Activated CD4-positive, alpha-beta T cell treated with anti-CD3 and anti-CD28 coated beads for 4 hours (primary cell): ENCODE data around the gene INO80D.

Experiments
- DNase-seq, 2 donors: peaks; one replicate each; pipeline ENCODE4 v3.0.0-alpha.2; 2020

The INO80D gene

DNA sequence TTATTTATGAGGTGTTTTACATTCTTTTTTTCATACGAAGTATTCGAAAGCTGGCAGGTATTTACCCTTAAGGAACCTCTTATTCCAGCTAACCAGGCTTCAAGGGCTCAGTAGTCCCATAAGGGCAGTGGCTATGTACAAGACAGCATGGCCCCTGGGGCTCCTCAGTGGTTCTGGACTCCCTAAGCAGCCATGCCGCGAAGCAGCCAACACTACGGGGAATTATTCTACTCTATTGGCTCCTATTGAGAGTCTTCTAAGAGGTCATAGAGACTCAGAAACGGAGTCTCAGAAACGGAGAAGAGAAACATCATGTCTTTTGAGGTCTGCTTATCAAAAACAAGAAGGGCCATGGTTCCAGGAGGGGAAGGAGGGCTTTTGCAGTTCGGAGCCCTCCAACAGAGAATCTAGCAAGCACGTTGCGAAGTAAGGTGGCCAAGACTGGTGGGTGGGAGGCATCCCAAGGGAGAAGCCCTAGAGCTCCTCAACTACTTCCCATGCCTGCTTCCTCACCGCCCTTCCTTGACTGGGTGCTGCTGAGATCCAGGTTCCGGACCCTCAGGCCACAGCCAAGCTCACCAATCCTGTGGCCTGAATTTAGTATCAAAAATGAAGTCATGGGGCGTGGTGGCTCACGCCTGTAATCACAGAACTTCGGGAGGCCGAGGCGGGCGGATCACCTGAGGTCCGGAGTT, 109.7 kb downstream of the INO80D start:
- no peak for DNase-seq

DNA sequence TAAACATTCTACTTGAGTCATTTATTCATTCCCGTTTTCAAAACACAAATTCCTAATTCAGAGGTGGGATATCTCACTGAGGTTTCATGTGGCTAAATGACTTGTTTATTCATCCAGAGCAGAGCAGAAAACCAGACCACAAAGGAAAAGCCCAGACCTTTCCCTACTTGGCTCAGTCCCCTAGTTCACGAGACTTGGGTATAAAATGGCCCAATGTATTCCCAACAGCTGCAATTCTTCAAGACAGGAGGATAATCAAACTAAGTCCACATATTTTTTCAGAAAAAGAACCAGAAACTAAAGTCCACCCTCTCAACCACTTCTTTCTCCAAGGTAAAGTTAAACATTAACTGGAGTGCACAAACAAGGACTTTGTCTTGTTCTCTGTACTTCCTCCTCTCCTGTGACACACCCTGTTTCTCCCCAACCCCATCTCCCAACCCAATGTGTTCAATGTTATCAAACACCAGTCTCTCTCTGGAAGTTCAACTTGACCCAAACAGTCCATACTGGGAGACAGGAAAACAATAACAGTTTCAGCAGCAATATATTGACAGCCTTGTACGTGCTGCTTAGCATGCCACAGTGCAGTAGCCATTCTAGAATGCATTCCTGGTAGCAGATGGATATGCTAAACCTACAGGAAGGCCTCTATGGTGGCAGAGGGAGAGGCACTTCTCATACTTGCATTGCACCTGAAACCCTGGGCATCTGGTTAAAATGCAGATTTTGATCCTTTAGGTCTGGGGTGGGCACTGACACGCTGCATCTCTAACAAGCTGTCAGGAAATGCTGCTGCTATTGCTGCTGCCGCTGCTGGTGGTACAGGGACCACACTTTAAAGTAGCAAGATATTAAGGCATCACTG, 110.7 kb downstream of the INO80D start:
- DNase-seq: no peak

DNA sequence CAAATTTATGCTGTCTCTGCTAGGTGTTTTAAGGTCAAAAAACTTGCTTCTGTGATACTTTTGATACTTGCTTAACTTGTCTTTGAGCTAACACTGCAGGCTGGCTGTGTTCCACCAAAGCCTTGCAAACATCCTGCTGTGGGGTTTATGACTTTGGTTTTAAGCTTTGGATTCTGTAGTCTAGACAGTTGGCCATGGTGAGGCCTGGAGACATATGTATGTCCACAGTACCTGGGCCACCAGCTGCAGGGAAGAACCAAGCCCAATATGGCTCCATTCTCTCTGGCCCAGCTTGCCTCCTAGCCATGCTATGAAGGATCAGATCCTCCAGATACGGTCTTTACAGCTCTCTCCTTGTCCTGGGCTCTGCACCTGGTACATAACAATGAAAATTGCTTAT, 113.9 kb downstream of the INO80D start:
- no peak for DNase-seq

DNA sequence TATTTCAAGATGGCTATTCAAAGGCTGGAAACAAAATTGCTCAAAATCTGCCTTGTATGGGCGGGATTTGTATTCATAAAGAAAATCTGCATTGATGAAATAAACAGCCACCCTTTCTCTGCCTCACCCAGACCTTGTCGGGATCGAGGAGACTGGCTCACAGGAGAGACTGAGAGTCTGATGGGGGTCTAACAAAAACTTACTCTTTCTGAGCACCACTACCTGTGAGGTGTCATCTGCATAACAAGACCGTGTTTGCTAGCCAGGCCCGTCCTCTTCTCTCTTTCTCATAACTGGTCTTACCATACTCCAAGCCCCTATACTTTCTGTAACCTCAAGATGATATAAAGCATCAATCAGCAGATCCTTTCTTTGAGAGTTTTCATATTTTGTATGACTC, 115.6 kb downstream of the INO80D start:
- no peak for DNase-seq

DNA sequence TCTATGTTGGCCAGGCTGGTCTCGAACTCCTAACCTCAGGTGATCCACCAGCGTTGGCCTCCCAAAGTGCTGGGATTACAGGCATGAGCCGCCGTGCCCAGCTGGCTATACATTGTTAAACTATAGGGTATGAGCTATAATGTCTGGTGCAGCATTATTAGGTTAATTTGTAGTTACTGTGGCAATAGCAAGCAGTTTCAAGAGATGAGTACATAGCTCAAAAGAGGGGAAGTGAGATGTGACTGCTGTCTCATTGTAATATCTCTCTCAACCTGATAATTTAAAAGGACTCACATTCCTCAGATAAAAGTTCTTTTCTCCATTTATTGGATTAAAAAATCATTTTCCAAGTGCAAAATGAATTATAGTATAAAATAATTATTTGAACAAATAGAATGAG, 116.4 kb downstream of the INO80D start:
- no peak for DNase-seq

DNA sequence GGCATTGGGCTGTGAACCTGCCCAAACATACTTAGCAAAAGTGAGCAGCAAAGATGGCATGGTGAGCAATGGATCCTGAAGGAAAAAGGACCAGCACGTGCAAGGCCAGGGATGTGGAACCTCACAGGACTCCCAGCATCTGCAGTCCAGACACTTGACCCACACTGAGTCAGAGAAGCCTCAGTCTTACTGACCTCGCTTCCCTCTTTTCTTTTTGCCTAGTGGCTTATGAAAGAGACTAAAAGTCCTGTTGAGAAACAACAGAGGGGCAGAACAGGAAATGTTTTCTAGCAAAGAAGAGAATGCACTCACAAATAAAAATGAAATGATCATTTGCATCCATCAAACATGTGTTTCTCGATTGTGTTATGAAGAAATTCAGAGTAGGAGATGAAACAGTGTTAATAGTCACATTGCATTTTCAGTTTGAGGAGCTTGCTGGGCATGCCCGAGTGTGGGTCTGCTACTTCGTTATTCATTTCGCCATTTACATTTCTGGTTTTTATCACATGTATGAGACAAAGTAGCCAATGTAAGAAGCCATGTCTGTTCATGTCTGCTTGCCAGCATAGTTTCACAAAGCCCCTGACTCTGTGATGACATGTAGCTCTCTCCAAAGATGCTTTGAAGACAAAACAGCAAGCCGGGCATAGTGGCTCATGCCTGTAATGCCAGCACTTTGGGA, 118.4 kb downstream of the INO80D start:
- DNase-seq: no peak

DNA sequence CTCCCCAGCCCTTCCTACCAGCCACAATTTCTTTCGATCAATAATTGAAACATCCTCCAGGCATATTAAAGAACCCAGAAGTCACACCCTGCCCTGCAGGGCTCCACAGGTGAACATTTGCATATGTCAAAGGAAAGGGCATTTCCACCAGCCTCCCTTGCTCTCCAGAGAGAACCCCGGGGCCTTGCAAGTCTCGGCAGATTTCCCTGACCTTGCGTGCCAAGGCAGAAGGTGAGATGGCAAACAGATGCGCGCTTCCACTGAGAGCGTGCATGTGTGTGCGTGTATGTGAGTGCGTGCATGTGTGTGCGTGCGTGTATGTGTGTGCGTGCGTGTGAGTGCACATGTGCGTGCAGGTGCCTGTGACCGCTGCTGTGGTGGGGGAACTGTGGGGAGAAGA, 120.3 kb downstream of the INO80D start:
- DNase-seq: no peak

DNA sequence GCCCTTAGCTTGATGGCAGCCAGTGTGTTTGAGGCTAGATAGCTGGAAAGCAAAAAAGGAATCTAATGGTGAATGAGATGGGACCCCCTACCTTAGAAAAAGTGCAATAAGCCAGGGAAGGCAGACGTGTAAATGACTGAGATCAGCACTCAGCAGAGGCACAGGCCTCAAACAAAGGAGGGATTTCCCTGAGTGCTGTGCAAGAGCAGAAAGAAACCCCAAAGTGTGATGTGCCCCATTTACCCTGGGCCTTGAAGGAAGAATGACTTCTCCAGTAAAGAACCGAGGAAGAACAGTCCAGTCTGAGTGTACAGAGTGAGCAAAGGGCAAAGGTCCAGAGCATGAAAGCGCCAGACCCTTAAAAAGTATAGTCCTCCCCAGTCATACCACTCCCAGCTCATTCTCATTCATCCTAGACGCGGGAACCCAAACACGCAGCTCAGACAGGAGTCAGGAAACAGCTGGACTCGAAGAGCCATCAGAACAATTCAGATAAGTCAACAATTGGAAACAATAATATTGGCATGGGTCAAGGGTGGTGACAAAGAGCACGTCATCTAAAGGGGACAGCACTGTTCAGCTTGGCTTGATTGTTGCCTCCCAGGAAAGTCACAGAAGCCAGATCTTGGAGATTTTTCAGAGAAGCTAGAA, 121.7 kb downstream of the INO80D start:
- no peak for DNase-seq

DNA sequence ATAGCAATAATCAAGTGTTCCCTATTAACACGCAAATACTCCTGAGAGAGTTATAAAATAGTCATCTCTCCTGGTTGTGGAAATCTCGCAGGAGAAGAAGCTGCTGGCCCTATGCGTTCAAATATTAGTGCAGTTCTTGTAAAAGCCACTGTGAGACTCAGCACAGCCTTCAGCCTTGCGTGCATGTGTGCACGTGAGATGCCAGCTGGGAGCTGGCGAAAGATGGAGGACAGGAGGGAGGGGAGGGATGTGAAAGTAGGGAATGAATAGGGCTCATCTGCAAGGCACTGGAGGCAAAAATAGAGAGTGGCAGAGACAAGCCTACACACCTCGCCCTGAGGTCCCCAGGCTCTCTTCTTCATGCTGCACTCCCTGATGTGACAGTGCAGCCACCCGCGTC, 126.5 kb downstream of the INO80D start:
- DNase-seq: no peak

DNA sequence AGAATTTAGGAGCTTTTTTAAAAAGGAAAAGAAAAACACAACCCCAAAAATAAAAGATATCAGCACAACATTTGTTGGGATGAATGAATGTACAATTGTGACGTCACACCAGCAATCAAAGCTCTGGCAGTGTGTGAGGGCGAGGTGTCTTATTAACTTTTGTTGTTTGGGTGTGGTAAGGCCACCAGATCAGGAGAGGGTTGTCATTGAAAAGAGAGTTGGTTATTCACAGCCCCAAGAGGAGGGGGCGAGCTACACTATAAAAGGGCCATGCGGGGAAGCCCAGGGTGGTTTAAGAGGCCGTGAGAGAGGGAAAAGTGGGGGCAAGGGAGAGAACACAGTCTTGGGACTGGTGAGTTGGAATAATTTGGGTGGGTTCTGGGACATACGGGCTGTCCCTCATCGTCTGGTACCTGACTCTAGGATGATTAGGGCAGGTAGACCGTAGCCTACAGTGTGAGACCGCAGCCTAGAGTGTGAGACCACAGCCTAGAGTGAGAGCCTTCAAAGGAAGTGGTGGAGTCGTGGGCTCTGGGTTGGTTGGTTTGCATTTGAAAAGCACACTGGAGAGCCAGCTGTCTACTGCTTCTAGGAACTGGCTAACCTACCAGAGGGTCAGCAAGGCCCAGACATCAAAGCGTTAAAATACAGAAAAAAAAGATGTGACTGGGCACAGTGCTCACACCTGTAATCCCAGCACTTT, 128.4 kb downstream of the INO80D start:
- no peak for DNase-seq

DNA sequence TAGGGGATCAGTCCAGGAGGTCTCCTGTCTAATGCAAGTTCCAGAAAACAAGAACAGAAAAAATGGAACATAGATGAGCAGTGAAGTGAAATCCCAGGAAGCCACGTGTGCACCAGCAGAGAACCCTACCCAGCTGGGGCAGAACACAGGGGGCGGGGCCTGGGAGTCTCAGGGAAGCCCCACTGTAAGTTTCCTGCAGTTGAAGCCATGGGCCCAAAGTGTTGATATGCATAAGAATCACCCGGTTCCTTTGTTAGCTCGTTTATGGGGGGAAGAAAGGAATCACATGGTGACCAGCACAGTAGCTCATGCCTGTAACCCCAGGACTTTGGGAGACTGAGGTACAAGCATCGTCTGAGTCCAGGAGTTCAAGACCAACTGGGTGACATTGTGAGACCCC, 131.3 kb downstream of the INO80D start:
- no peak for DNase-seq

DNA sequence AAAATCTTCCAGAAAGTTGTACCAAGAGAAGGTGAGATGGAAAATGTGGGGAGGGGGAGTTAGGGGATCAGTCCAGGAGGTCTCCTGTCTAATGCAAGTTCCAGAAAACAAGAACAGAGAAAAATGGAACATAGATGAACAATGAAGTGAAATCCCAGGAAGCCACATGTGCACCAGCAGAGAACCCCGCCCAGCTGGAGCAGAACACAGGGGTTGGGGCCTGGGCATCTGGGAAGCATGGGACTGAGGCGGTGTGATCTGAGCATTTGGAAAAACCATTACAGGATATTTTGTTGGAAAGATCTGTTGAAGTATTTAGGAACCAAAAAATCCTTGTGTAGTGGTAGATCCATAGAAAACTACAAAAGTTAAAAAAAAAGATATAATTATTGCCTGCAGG, 133.7 kb downstream of the INO80D start:
- DNase-seq: no peak

DNA sequence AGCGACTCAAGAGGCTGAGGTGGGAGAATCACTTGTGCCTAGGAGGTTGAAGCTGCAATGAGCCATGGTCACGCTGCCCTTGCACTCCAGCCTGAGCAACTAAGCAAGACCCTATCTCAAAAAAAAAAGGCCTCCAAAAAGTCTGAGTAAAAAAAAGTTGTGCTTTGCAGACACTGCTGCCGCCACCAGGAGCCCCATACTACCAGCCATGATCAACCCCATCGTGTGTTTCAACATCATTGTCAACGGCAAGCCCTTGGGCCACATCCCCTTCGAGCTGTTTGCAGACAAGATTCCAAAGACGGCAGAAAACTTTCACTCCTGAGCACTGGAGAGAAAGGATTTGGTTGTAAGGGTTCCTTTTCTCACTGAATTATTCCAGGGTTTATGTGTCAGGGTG, 137.1 kb downstream of the INO80D start:
- no peak for DNase-seq

DNA sequence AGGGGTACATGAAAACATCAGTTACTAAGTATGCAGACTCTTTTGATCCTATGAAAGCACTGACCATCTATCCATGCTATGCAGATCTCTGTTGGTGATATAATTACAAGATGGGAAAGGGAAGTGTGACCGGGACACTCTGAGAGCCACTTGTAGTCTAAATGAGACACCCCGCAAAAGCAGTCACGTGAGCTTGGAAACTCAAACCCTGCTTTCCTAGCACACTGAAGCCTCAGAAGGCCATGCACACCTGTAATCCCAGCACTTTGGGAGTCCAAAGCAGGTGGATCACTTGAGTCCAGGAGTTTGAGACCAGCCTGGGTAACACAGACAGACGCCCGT, 137.5 kb downstream of the INO80D start:
- DNase-seq: no peak

DNA sequence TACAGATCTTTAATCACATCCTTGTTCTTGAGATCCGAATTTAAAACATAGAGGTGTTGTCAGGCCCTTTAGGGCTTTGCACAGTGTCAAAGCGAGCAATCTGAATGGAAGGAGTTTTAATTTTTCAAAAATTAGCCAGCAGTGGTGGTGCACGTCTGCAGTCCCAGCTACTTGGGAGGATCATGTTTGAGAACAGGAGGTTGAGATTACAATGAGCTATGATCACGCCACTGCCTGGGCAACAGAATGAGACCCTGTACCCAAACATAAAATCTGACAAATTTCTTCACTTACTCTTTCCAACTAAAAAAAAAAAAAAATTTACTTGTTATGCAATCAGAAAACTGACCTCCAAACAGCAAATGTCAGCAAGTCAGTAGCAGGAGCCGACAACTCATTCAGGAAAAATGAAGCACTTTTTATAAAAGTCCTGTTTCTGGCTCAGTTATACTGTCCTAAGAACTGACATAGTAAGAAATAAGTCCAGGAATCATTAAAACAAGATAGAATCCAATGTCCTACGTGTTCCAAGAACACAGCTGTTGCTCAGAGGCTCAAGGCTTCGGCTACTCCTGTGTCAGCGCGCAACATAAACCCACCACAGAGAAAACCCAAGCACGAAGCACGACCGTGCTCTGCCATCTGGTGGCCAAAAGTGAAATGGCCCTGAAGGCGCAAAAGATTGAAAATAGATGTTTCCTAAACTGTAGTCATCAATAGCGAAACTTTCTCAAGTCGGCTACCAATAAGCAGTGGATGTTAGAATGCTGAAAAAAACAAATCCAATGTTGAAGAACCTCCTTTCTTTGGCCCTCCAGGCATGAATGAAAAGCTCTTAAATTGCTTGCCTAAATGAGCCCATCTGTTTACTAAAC, 138.1 kb downstream of the INO80D start:
- DNase-seq: peak; percentile 31 to 46

DNA sequence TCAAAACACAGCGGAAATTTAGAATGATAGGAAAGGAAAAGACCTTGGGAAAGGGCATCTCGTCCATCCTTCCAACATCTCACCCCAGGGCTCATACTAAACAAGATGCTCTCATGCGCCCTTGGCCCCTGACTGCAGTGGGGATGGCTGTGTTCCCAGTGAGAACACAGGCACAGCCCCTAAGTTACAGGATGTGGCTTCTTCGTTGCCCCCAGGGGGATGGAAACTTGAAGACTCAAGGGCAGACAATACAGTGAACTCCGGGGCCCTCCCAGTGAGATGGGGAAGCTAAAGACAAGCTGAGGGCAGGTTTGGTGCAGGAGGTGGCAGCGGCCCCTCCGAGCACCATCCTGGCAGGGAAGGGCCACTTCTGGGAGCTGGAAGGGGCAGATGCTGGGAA, 139.7 kb downstream of the INO80D start:
- no peak for DNase-seq
